GM12864 (cell line): ENCODE data around the gene PSMA8.

Experiments used
- DNase-seq: peaks from one replicate; pipeline ENCODE4 v3.0.0-alpha.2; 2011; ENCODE audit warnings: low read depth
- H3K4me3 ChIP-seq: 2 replicates; pipeline ENCODE4 v1.5.1; 2011; ENCODE audit warnings: mild to moderate bottlenecking, low read depth, low read length, control low read depth
- CTCF ChIP-seq: IDR thresholded peaks from 2 replicates; pipeline ENCODE4 v1.5.1; 2011; ENCODE audit warnings: low read depth, mild to moderate bottlenecking, moderate library complexity, low read length, control low read depth, inconsistent platforms; ENCODE audit errors: missing control alignments

The PSMA8 gene

GRCh38 chr18:26215247-26215970 is 81.7 kb downstream of the PSMA8 start:
- H3K4me3 ChIP-seq = peak overlapping the region; percentile 42
- no peak for TF ChIP-seq CTCF
- peak; percentile 62 for DNase-seq

GRCh38 chr18:26225022-26225693 is 91.5 kb downstream of the PSMA8 start:
- H3K4me3 ChIP-seq = no peak overlapping the region
- no peak for DNase-seq
- TF ChIP-seq CTCF = no peak

GRCh38 chr18:26225915-26226228 is 92.2 kb downstream of the PSMA8 start:
- DNase-seq = no peak
- no peak for TF ChIP-seq CTCF
- peak overlapping the region; percentile 97 for H3K4me3 ChIP-seq

- H3K4me3 ChIP-seq = peak within 1 kb of the TSS; percentile 97
- TF ChIP-seq CTCF = no peak
- DNase-seq = peak; percentile 61
Measured at GRCh38 chr18:26226229-26227050, 92.8 kb downstream of the PSMA8 start, which contains the start of gene TAF4B. TAF4B (plus strand) TSS chr18:26226445; CDS start chr18:26226934, 489 bp downstream.

GRCh38 chr18:26227051-26227670 is 93.5 kb downstream of the PSMA8 start:
- peak overlapping the region; percentile 97 for H3K4me3 ChIP-seq
- no peak for DNase-seq
- TF ChIP-seq CTCF = no peak

GRCh38 chr18:26228562-26229260 is 95.0 kb downstream of the PSMA8 start:
- DNase-seq = no peak
- peak overlapping the region; percentile 97 for H3K4me3 ChIP-seq
- TF ChIP-seq CTCF = no peak
